HG02798 (cell line): ENCODE data around the gene TEX28.
"Not testable (repeated sequence)": the region's sequence is repeated elsewhere in the genome, so short reads cannot be mapped to it uniquely, and the experiment has no call there.

ENCODE experiments used
- ATAC-seq: cut with Tn5 transposase; IDR thresholded peaks from one replicate; pipeline ENCODE4 v1.9.1; 2021; ENCODE audit warnings: mild to moderate bottlenecking; ENCODE audit not compliant: unreplicated experiment, poor library complexity

Gene TEX28

GRCh38 chrX:154248076-154248475 lies 46.8 kb downstream of the TEX28 start:
- ATAC-seq, result not testable (repeated sequence)

GRCh38 chrX:154247377-154248045 lies 47.4 kb downstream of the TEX28 start:
- ATAC-seq, result peak; percentile 71

- ATAC-seq, result not testable (repeated sequence)
These were observed 54.9 kb downstream of the TEX28 start for GRCh38 chrX:154239982-154240503.

GRCh38 chrX:154238939-154239559 lies 55.9 kb downstream of the TEX28 start:
- not testable (repeated sequence) for ATAC-seq

GRCh38 chrX:154233620-154234019 lies 61.3 kb downstream of the TEX28 start:
- ATAC-seq, result not testable (repeated sequence)

- ATAC-seq, result not testable (repeated sequence)
These were observed 63.5 kb downstream of the TEX28 start for GRCh38 chrX:154231443-154231842.

GRCh38 chrX:154226706-154227105 lies 68.2 kb downstream of the TEX28 start:
- ATAC-seq, result not testable (repeated sequence)

GRCh38 chrX:154225292-154225691 lies 69.6 kb downstream of the TEX28 start:
- ATAC-seq, result not testable (repeated sequence)
